ENCODE measurements around the gene INIP. TPM values are rescaled to one million over a fixed set of nuclear protein-coding genes. Genes with fewer than 3 reads are reported as not detected.

The INIP gene
- total RNA-seq, 1 donor from 2014 or later = 17.1 TPM

DNA sequence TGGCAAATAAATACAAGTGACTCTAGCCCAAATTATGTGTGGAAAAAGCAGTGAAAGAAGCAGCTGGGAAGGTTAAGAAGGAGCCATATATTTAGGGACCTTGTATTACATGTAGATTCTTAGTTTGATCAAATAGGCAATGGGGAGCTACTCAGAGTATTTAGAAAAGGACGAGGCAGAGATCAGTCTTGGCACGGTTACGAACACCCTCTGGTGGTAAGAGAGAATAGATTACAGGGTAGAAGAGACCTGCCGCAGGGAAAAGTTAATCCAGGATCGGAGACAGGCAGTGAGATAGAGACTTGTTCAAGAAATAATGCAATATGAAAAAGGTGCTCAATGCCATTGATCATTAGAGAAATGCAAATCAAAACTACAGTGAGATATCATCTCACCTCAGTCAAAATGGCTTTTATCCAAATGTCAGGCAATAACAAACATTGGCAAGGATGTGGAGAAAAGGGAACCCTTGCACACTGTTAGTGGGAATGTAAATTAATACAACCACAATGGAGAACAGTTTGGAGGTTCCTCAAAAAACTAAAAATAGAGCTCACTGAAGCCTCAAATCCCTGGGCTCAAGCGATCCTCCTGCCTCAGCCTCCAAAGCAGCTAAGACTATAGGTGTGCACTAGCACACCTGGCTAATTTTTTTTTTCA, 12.0 kb downstream of the INIP start:
- H3K27me3 ChIP-seq (ENCODE audit: control insufficient read depth, insufficient read depth, low read length) = no peaks in the 10 kb centered on the region
- DNase-seq (ENCODE audit: low read depth) = peak; percentile 38
- FAIRE-seq = no peak

DNA sequence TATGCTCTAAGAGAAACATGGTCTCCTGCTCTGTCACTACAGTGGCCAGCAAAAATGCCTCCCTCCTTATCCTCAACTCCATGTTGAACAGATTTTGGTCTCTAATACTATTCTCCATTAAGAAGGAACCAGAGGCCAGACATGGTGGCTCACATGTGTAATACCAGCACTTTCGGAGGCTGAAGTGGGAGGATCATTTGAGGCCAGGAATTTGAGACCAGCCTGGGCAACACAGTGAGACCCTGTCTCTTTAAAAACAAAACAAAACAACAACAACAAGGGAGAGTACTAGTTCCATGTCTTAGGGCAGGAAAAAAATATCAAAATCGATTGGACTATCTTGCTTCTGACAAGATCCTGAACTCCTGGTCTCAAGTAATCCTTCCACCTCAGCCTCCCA, 14.6 kb downstream of the INIP start:
- TF ChIP-seq, protein P1, sequence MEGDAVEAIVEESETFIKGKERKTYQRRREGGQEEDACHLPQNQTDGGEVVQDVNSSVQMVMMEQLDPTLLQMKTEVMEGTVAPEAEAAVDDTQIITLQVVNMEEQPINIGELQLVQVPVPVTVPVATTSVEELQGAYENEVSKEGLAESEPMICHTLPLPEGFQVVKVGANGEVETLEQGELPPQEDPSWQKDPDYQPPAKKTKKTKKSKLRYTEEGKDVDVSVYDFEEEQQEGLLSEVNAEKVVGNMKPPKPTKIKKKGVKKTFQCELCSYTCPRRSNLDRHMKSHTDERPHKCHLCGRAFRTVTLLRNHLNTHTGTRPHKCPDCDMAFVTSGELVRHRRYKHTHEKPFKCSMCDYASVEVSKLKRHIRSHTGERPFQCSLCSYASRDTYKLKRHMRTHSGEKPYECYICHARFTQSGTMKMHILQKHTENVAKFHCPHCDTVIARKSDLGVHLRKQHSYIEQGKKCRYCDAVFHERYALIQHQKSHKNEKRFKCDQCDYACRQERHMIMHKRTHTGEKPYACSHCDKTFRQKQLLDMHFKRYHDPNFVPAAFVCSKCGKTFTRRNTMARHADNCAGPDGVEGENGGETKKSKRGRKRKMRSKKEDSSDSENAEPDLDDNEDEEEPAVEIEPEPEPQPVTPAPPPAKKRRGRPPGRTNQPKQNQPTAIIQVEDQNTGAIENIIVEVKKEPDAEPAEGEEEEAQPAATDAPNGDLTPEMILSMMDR (IDR thresholded peaks at IDR 0.05; ENCODE audit: insufficient read depth, low read length, severe bottlenecking) = no peak
- H3K27me3 ChIP-seq (ENCODE audit: control insufficient read depth, insufficient read depth, low read length) = no peaks in the 10 kb centered on the region
- no peak for FAIRE-seq
- no peak overlapping the region for H3K4me3 ChIP-seq (ENCODE audit: low read depth, low read length)
- H3K36me3 ChIP-seq (ENCODE audit: control insufficient read depth, insufficient read depth, low read length) = peaks cover 2% of the 10 kb centered on the region
- no peak for DNase-seq (ENCODE audit: low read depth)

More for the DNA sequence above, 12.0 kb downstream of the INIP start:
- TF ChIP-seq, protein P1 (IDR thresholded peaks at IDR 0.05; ENCODE audit: insufficient read depth, low read length, severe bottlenecking) = peak; percentile 47
- Histone ChIP-seq H3K4me3 (ENCODE audit: low read depth, low read length) (no peak overlapping the region), H3K36me3 (ENCODE audit: control insufficient read depth, insufficient read depth, low read length) (peaks cover 1% of the 10 kb centered on the region)

DNA sequence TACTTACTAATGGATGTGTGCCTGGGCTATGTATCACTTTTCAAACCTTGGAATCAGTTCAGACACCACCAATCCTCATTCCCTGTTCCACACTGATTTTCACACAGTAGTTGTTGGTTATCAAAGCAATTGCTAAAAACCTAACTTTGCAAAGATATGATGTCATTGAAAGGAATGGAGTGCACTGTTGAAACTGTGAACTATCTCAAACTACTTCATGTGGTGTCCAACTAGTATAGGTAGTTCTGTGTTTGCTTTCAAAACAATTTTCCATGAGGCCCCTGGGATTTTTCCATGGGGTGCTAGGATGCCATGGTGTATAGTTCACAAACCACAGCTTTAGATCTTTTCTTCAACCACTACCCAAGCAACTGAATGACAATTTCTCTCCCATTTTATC, 17.8 kb downstream of the INIP start:
- no peak overlapping the region for H3K4me3 ChIP-seq (ENCODE audit: low read depth, low read length)
- H3K27me3 ChIP-seq (ENCODE audit: control insufficient read depth, insufficient read depth, low read length) = no peaks in the 10 kb centered on the region
- TF ChIP-seq, protein P1 (IDR thresholded peaks at IDR 0.05; ENCODE audit: insufficient read depth, low read length, severe bottlenecking) = no peak
- peaks cover 6% of the 10 kb centered on the region for H3K36me3 ChIP-seq (ENCODE audit: control insufficient read depth, insufficient read depth, low read length)
- DNase-seq (ENCODE audit: low read depth) (no peak), FAIRE-seq (no peak)

DNA sequence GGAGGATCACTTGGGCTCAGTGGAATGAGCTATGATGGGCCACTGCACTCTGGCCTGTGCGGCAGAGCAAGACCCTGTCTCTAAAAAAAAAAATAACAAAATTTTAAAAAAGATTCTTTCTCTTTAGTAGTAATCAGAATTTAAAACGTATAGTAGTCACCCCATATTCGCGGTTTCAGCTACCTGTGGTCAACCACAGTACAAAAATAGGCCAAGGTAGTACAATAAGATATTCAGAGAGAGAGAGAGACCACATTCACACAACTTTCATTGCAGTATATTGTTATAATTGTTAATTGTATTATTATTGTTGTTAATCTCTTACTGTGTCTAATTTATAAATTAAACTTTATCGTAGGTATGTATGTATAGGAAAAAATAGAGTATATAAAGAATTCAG, 18.7 kb downstream of the INIP start:
- no peaks in the 10 kb centered on the region for H3K27me3 ChIP-seq (ENCODE audit: control insufficient read depth, insufficient read depth, low read length)
- FAIRE-seq (no peak), DNase-seq (ENCODE audit: low read depth) (no peak)
- TF ChIP-seq, protein P1 (IDR thresholded peaks at IDR 0.05; ENCODE audit: insufficient read depth, low read length, severe bottlenecking) = no peak
- H3K4me3 ChIP-seq (ENCODE audit: low read depth, low read length) = no peak overlapping the region
- H3K36me3 ChIP-seq (ENCODE audit: control insufficient read depth, insufficient read depth, low read length) = peaks cover 6% of the 10 kb centered on the region

DNA sequence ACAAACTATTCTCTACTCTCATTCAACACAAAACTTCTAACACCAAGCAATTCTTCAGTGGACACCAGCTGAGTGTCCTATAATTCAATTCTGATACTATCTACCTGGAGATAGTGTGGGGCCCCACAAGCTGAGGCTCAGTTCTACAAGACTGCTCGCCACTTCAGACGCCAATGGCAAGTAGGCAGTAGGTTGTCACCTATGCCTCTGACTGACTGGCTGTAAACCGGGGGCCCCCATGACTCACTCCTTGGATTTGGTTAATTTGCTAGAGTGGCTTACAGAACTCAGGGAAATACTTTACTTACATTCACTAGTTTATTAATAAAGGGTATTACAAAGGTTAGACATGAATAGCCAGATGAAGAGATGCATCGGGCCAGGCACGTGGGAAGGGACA, 21.5 kb downstream of the INIP start:
- DNase-seq (ENCODE audit: low read depth) = no peak
- TF ChIP-seq, protein P1 (IDR thresholded peaks at IDR 0.05; ENCODE audit: insufficient read depth, low read length, severe bottlenecking) = no peak
- H3K27me3 ChIP-seq (ENCODE audit: control insufficient read depth, insufficient read depth, low read length) = no peaks in the 10 kb centered on the region
- no peak for FAIRE-seq
- no peak overlapping the region for H3K4me3 ChIP-seq (ENCODE audit: low read depth, low read length)
- H3K36me3 ChIP-seq (ENCODE audit: control insufficient read depth, insufficient read depth, low read length) = peaks cover 9% of the 10 kb centered on the region
